Esophagus squamous epithelium (tissue), 4 donors: ENCODE results near the gene FAM135A.

Source experiments
- CTCF ChIP-seq, 6 experiments: fragments of 450-650 bp in 4 of 6; fragments of 200-600 bp in 2 of 6; sonication (generic) in 2 of 6; IDR thresholded peaks; one replicate each; pipeline ENCODE4 v1.5.1; 2016 to 2019; ENCODE audit warnings: antibody characterized with exemption in 6 of 6, mild to moderate bottlenecking in 4 of 6, moderate library complexity in 4 of 6
- POLR2A ChIP-seq, 4 donors: fragments of 450-650 bp; IDR thresholded peaks; one replicate each; pipeline ENCODE4 v1.6.1; 2017; ENCODE audit warnings: antibody characterized with exemption in 4 of 4, mild to moderate bottlenecking in 4 of 4, moderate library complexity in 3 of 4

- TF ChIP-seq CTCF (IDR thresholded peaks at IDR 0.05) = no peak
- no peak for TF ChIP-seq POLR2A (IDR thresholded peaks at IDR 0.05)
These were observed 111.5 kb downstream of the FAM135A start for GRCh38 chr6:70524721-70525286.
